GM19467 (cell line): ENCODE results near the gene FBXO48.
"Not testable (repeated sequence)": the region's sequence is repeated elsewhere in the genome, so short reads cannot be mapped to it uniquely, and the experiment has no call there.

Experiments used
- ATAC-seq: cut with Tn5 transposase; IDR thresholded peaks from one replicate; pipeline ENCODE4 v1.9.1; 2021; ENCODE audit warnings: mild to moderate bottlenecking, moderate library complexity; ENCODE audit not compliant: unreplicated experiment

Gene FBXO48

DNA sequence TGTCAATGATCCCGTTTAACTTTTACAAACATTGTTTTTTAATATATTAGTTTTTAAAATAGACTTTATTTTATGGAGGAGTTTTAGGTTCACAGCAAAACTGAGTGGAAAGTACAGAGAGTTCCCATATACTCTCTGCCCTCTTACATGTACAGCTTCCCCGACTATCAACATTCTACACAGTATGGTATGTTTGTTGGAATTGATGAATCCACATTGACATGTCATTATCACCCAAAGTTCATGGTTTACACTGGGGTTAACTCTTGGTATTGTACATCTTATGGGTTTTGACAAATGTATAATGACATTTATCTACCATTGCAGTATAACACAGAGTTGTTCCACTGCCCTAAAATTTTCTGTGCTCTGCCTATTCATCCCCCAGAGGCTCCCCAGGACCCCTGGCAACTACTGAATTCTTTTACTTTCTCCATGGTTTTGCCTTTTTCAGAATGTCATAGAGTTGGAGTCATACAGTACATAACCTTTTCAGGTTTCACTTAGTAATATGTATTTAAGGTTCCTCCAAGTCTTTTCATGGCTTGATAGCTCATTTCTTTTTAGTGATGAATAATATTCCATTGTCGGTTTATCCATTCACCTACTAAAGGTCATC lies 5.8 kb upstream of the FBXO48 start:
- no peak for ATAC-seq

GRCh38 chr2:68471385-68471784 lies 4.3 kb upstream of the FBXO48 start:
- ATAC-seq: no peak

GRCh38 chr2:68469935-68470334 lies 2.8 kb upstream of the FBXO48 start:
- ATAC-seq: no peak

DNA sequence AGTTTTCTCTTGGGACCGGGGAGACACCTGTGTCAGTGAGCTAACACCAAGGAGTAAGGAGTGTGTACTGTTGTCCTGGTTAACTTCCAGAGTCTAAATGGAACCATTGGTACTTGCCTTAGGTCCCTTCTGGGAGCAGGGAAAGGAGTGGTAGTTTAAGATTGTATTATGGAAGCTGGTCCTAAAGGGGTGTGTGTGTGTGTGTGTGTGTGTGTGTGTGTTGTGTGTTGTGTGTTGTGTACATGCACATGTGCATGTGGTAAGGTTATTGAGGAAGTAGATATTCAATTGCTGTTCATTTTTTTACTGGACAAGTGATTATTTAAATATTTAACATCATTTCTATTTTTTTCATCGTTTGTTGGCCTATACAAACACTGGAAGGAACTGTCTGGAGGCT lies 1.7 kb upstream of the FBXO48 start:
- no peak for ATAC-seq

DNA sequence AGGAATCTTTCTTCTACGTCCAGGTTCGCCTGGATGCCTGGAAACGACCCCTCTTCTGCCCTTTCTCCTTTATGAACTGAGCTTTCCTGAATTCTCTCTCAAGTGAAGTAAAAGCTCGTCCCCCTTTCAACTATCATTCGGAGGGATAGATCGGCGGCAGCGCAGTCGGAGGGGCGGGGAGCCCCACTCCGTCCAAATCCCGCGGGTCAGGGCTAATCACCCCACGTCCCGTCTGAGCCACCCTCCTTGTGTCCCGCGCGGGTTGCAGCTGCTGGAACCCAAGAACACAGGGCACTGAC lies 367 bp downstream of the FBXO48 start:
- ATAC-seq: peak; percentile 29

DNA sequence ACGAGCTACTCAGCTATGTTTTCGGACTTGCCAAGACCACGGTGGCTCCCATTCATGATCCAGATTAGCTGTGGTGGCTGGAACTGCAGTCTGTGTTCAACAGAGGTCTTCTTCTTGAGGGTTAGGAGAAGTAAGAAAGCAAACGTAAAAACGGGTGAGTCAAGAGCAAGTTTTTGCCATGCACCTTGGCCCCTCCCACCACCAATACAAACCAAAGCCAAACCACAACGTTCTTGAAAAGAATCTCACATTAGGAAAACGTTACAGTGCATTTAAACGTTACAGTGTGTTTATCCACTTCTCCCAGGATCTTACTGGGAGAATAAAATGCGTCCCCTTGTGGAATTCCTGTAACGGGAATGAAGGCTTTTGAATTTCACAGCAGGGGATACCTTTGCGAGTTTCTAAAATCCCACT lies 725 bp downstream of the FBXO48 start:
- no peak for ATAC-seq

DNA sequence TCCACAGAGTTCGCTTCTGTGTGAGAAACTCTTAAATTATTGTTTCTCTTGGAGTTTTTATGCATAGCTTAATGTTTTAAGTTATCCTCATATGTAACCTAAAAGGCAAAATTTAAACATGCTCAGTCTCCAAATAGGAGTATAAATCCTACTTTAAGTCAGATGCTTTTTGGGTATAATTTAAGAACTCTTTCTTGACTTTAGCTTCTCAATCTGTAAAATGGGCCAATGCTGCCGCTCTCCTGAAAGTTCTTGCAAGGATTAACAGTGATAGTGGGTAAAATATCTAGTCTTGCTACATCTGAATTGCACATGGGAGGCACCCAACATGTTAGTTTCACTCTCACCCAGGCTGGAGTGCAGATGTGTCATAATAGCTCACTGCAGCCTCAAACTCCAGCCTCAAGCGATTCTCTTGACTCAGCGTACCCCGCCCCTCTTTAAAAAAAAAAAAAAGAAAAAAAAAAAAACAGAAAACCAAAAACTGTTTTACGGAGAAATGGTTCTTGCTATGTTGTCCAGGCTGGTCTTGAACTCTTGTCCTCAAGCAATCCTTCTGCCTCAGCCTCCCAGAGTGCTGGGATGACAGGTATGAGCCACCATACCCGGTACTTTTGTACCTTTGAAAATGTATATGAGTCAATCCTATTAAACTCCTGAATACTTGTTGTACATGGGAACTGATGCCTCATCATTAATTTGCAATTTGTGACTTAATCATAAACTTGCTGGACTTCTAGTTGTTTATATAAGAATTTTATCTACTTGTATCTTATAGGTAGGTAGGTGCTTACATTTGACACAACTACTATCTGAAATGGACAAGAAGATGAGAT lies 1.8 kb downstream of the FBXO48 start:
- ATAC-seq: no peak

DNA sequence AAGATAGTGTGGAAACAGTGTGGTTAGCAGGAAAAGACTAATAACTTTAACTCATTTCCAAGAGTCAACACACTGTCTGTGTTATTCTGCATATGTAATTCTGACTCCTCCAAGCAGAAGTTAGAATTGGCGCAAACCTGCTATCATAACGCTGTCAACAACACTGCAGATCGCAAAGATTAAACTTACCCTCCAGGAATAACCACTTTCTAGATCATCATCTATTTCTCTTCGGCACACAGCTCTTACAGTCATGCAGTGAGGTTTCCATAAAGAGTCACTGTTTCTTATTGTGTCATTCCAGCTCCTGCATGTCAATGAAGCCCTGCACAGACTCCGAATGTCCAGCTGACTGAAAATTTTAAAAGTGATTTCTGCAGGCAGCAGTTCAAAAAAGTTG lies 2.4 kb downstream of the FBXO48 start:
- no peak for ATAC-seq

- ATAC-seq: no peak
Measured at GRCh38 chr2:68463287-68463877, 3.7 kb downstream of the FBXO48 start.

DNA sequence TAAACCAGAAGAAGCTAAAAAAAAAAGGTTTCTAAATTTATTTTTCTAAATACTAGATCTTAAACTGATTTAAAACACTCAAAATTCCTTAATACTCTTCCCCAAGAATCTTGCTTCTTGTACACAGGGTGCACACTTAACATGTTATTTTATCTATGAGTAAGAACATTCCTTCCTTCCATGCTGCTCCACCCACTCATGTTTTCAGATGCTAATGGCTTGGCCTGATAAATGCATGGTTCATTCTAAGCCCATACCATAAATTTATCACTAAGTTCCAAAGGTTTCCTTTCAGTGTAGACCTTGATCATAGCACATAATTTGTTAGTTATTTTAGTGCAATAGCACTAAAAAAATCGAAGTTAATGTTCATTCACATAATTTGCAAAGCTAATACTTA lies 8.1 kb downstream of the FBXO48 start:
- ATAC-seq: no peak

- no peak for ATAC-seq
Measured at GRCh38 chr2:68456198-68456597, 10.9 kb downstream of the FBXO48 start.

DNA sequence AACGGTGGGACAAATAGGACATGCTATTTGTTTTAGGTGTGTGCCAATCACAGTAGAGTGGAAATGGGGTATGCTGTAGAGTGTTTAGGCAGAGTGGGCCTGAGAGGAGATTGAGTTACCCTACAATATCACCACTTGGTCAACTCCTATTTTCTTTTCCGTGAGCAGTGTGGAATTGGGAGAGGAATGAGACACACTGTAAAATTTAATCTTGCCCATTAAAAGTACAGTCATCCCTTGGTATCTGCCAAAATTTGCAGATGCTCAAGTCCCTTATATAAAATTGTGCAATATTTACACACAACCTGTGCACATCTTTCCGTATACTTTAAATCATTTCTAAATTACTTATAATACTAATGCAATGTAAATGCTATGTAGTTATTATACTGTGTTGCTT lies 12.4 kb downstream of the FBXO48 start:
- no peak for ATAC-seq

- ATAC-seq: no peak
Measured at GRCh38 chr2:68453761-68454360, 13.2 kb downstream of the FBXO48 start.

GRCh38 chr2:68452158-68452900 lies 14.8 kb downstream of the FBXO48 start:
- no peak for ATAC-seq

DNA sequence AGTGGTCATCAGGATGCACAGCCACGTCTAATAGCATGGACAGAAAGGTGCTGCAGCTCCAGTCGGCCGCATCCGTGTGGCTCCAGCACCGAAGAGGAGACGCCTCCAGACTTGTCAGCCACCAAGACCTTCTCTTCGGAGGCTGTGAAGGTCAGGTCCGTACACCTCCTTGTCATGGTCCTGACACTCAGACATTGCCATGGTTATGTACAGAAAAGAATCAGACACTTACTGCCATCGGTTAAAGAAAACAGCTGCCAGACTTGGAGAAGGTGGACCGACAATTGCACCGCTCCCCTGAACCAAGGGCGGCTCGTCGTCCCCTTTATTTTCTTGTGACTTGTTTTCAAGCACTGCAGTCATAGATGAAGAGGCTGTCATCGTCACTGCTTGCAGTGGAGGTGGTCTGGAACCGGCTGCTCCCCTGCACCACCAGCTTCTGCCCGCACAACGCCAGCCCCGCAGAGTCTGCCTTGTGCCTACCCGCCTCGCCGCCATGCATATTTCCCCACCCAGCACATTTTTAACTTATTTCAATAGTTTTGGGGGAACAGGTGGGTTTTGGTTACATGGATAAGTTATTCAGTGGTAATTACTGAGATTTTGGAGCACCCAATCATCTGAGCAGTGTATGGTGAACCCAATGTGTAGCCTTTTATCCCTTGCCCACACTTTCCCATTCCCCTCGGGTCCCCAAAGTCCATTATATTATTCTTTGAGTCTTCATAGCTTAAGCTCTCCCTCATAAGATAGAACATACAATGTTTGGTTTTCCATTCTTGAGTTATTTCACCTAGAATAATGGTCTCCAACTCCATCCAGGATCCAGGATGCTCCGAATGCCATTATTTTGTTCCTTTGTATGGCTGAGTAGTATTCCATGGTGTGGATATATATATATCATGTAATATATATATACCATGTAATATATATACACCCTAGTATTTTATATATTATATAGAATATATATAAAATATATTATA lies 18.1 kb downstream of the FBXO48 start:
- no peak for ATAC-seq

DNA sequence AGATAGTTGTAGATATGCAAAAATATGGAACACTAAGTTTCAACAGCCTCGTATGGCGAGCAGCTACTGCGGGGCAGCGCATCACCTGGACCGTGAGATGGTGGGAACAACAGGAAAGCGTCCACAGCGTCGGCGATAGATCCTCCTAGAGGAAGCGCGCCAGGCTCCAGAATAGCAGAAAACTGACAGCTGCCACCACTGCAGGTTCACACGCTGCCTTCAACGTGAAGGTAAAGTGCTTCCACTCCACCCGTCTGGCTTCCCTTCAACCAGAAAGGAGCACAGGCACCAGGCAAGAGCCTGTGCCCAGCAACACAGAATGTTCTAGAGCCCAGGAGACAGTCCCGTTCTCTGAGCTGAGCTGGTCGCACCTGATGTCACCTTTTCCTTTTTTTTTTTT lies 20.0 kb downstream of the FBXO48 start:
- no peak for ATAC-seq

- not testable (repeated sequence) for ATAC-seq
Measured at GRCh38 chr2:68446425-68446824, 20.7 kb downstream of the FBXO48 start.

GRCh38 chr2:68441994-68442322 lies 25.1 kb downstream of the FBXO48 start:
- ATAC-seq: no peak

- ATAC-seq: peak; percentile 99
Measured at GRCh38 chr2:68441179-68441993, 25.7 kb downstream of the FBXO48 start.
